ENCODE results near the gene GRM7. TPM values are rescaled to one million over a fixed set of nuclear protein-coding genes. Genes with fewer than 3 reads are reported as not detected.

Gene GRM7
- total RNA-seq, 1 donor from 2014 or later: 0.80 TPM

GRCh38 chr3:7254251-7254650 lies 393.3 kb downstream of the GRM7 start:
- no peaks in the 10 kb centered on the region for H3K27me3 ChIP-seq
- H3K4me1 ChIP-seq: no peaks in the 10 kb centered on the region
- H3K27ac ChIP-seq: no peak overlapping the region
- no peak overlapping the region for H3K4me3 ChIP-seq
- no peaks in the 10 kb centered on the region for H3K36me3 ChIP-seq
- TF ChIP-seq, protein P1, sequence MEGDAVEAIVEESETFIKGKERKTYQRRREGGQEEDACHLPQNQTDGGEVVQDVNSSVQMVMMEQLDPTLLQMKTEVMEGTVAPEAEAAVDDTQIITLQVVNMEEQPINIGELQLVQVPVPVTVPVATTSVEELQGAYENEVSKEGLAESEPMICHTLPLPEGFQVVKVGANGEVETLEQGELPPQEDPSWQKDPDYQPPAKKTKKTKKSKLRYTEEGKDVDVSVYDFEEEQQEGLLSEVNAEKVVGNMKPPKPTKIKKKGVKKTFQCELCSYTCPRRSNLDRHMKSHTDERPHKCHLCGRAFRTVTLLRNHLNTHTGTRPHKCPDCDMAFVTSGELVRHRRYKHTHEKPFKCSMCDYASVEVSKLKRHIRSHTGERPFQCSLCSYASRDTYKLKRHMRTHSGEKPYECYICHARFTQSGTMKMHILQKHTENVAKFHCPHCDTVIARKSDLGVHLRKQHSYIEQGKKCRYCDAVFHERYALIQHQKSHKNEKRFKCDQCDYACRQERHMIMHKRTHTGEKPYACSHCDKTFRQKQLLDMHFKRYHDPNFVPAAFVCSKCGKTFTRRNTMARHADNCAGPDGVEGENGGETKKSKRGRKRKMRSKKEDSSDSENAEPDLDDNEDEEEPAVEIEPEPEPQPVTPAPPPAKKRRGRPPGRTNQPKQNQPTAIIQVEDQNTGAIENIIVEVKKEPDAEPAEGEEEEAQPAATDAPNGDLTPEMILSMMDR (IDR thresholded peaks at IDR 0.05): no peak
- TF ChIP-seq EZH2phosphoT487 (IDR thresholded peaks at IDR 0.05): no peak
- TF ChIP-seq EZH2 (IDR thresholded peaks at IDR 0.05): no peak
- Mint-ChIP-seq H3K4me1 (no peaks in the 10 kb centered on the region), H3K27me3 (ENCODE audit: insufficient read depth, low read depth) (peaks cover 6% of the 10 kb centered on the region), H3K36me3 (no peaks in the 10 kb centered on the region), H3K9me3 (no peaks in the 10 kb centered on the region), H3K27ac (no peak overlapping the region), H3K4me3 (no peak overlapping the region)
- H3K4me2 ChIP-seq: no peak overlapping the region
- no peak overlapping the region for H2AFZ ChIP-seq (replicated peaks)
- H3K9ac ChIP-seq: no peak overlapping the region
- H3K9me3 ChIP-seq (ENCODE audit: low read depth): no peaks in the 10 kb centered on the region
- no peaks in the 10 kb centered on the region for H3F3A ChIP-seq (ENCODE audit: low read depth)
- no peak for DNase-seq (ENCODE audit: low spot score)
- no peaks in the 10 kb centered on the region for H3K79me2 ChIP-seq (ENCODE audit: low read depth)
- no peaks in the 10 kb centered on the region for H4K20me1 ChIP-seq (ENCODE audit: low read depth)

DNA sequence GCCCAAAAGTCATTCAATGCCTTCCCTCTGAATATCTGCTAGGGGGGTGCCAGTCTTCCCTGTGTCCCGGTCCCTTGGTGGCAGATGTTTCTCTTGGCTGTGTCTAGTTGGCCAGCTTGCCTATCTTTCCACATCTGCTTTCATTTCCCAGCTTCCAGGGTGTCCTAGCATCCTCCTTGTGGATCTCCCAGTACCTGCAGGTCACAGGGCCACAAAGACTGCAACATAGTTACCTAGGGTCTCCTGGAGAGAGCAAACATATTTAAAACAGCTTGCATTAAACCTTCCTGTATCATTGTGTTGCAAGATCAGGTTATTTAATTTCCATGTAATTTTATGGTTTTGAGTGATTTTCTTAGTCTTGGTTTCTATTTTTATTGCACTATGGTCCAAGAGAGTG lies 400.1 kb downstream of the GRM7 start:
- peaks cover 2% of the 10 kb centered on the region for H3K9me3 Mint-ChIP-seq
- no peaks in the 10 kb centered on the region for H3K27me3 ChIP-seq
- H3K79me2 ChIP-seq (ENCODE audit: low read depth): no peaks in the 10 kb centered on the region
- H3K36me3 ChIP-seq: no peaks in the 10 kb centered on the region
- H4K20me1 ChIP-seq (ENCODE audit: low read depth): no peaks in the 10 kb centered on the region
- no peaks in the 10 kb centered on the region for H3K36me3 Mint-ChIP-seq
- H3K27me3 Mint-ChIP-seq (ENCODE audit: insufficient read depth, low read depth): peaks cover 5% of the 10 kb centered on the region
- DNase-seq (ENCODE audit: low spot score): no peak
- H2AFZ ChIP-seq (replicated peaks): no peak overlapping the region
- peaks cover 9% of the 10 kb centered on the region for H3K4me1 ChIP-seq
- H3K9me3 ChIP-seq (ENCODE audit: low read depth): no peaks in the 10 kb centered on the region
- H3K27ac Mint-ChIP-seq: no peak overlapping the region
- TF ChIP-seq, protein P1 (IDR thresholded peaks at IDR 0.05): no peak
- TF ChIP-seq EZH2phosphoT487 (IDR thresholded peaks at IDR 0.05) (no peak), EZH2 (IDR thresholded peaks at IDR 0.05) (no peak)
- peaks cover 7% of the 10 kb centered on the region for H3K4me1 Mint-ChIP-seq
- H3F3A ChIP-seq (ENCODE audit: low read depth): no peaks in the 10 kb centered on the region
- no peak overlapping the region for H3K4me2 ChIP-seq
- H3K9ac ChIP-seq: no peak overlapping the region
- H3K27ac ChIP-seq: no peak overlapping the region
- no peak overlapping the region for H3K4me3 Mint-ChIP-seq
- no peak overlapping the region for H3K4me3 ChIP-seq

- no peaks in the 10 kb centered on the region for H3F3A ChIP-seq (ENCODE audit: low read depth)
- H3K27me3 ChIP-seq: no peaks in the 10 kb centered on the region
- H3K4me3 ChIP-seq: no peak overlapping the region
- H3K9me3 ChIP-seq (ENCODE audit: low read depth): no peaks in the 10 kb centered on the region
- no peaks in the 10 kb centered on the region for H3K36me3 ChIP-seq
- H3K9ac ChIP-seq: no peak overlapping the region
- no peak overlapping the region for H2AFZ ChIP-seq (replicated peaks)
- TF ChIP-seq EZH2phosphoT487 (IDR thresholded peaks at IDR 0.05) (no peak), EZH2 (IDR thresholded peaks at IDR 0.05) (no peak)
- TF ChIP-seq, protein P1 (IDR thresholded peaks at IDR 0.05): no peak
- H3K4me2 ChIP-seq: no peak overlapping the region
- Mint-ChIP-seq H3K27ac (no peak overlapping the region), H3K27me3 (ENCODE audit: insufficient read depth, low read depth) (peaks cover 4% of the 10 kb centered on the region), H3K9me3 (peaks cover 7% of the 10 kb centered on the region), H3K4me1 (peaks cover 7% of the 10 kb centered on the region), H3K36me3 (no peaks in the 10 kb centered on the region), H3K4me3 (no peak overlapping the region)
- H3K27ac ChIP-seq: no peak overlapping the region
- H3K79me2 ChIP-seq (ENCODE audit: low read depth): no peaks in the 10 kb centered on the region
- no peak for DNase-seq (ENCODE audit: low spot score)
- H4K20me1 ChIP-seq (ENCODE audit: low read depth): no peaks in the 10 kb centered on the region
- H3K4me1 ChIP-seq: peaks cover 11% of the 10 kb centered on the region
These were observed 402.7 kb downstream of the GRM7 start for GRCh38 chr3:7263347-7264195.

All from neural progenitor cell (in vitro differentiated cells).